PC-9 (cell line): ENCODE data around the gene PEMT. TPM values are rescaled to one million over a fixed set of nuclear protein-coding genes. Genes with fewer than 3 reads are reported as not detected.

Source experiments
- BruUV-seq: library from RNA; stranded (reverse); fragments of 400-500 nt; replicated peaks from 2 replicates; lab custom pipeline; 2021; lab: Mats Ljungman, UMichigan
- CTCF ChIA-PET: fragments of 300-600 bp; sonication (Branson Sonifier 250); formaldehyde crosslinking; loops from one replicate; lab custom pipeline; 2022; ENCODE audit warnings: antibody characterized with exemption; lab: Charles Lee
- POLR2A ChIA-PET: fragments of 300-600 bp; sonication (Branson Sonifier 250); formaldehyde crosslinking; loops from one replicate; lab custom pipeline; 2022; ENCODE audit warnings: antibody characterized with exemption; ENCODE audit not compliant: unreplicated experiment; lab: Charles Lee
- DNase-seq, 2 experiments: peaks; one replicate each; pipeline versions ENCODE4 v3.0.0 to v3.0.0-alpha.2; 2015 to 2022; ENCODE audit warnings: mixed read lengths in 1 of 2
- H2AFZ ChIP-seq: fragments of 200-600 bp; sonication (generic); 2 replicates; pipeline ENCODE4 v1.8.1; 2017; ENCODE audit warnings: antibody characterized with exemption
- H3F3A ChIP-seq: fragments of 200-600 bp; sonication (generic); 2 replicates; pipeline ENCODE4 v1.8.1; 2017; ENCODE audit warnings: antibody characterized with exemption, mild to moderate bottlenecking, low read depth; ENCODE audit not compliant: insufficient read depth
- H3K27ac ChIP-seq: fragments of 200-600 bp; sonication (generic); 2 replicates; pipeline ENCODE4 v1.6.1; 2016; ENCODE audit warnings: mixed run types
- H3K27me3 ChIP-seq: fragments of 200-600 bp; sonication (generic); 2 replicates; pipeline ENCODE4 v1.6.1; 2016; ENCODE audit warnings: low read depth, mixed run types; ENCODE audit not compliant: insufficient read depth
- H3K36me3 ChIP-seq: fragments of 200-600 bp; sonication (generic); 2 replicates; pipeline ENCODE4 v1.6.1; 2016; ENCODE audit warnings: low read depth, mixed run types
- H3K4me1 ChIP-seq: fragments of 200-600 bp; sonication (generic); replicated peaks from 2 replicates; pipeline ENCODE4 v1.6.1; 2016; ENCODE audit warnings: mixed run types; ENCODE audit not compliant: insufficient read depth
- H3K4me2 ChIP-seq: fragments of 200-600 bp; sonication (generic); 2 replicates; pipeline ENCODE4 v1.6.1; 2017; ENCODE audit warnings: mixed run types
- H3K4me3 ChIP-seq: fragments of 200-600 bp; sonication (generic); 2 replicates; pipeline ENCODE4 v1.6.1; 2016; ENCODE audit warnings: mixed run types
- H3K79me2 ChIP-seq: fragments of 200-600 bp; sonication (generic); 2 replicates; pipeline ENCODE4 v1.6.1; 2017; ENCODE audit warnings: low read depth, mixed run types
- H3K9me2 ChIP-seq: fragments of 200-600 bp; sonication (generic); 2 replicates; pipeline ENCODE4 v1.8.1; 2017; ENCODE audit warnings: mild to moderate bottlenecking; ENCODE audit not compliant: insufficient read depth
- H3K9me3 ChIP-seq: fragments of 200-600 bp; sonication (generic); 2 replicates; pipeline ENCODE4 v1.8.1; 2016; ENCODE audit warnings: low read depth; ENCODE audit not compliant: insufficient read depth
- H4K20me1 ChIP-seq: fragments of 200-600 bp; sonication (generic); 2 replicates; pipeline ENCODE4 v1.8.1; 2017; ENCODE audit not compliant: insufficient read depth
- CTCF ChIP-seq: fragments of 200-600 bp; sonication (generic); conservative IDR thresholded peaks from 2 replicates; pipeline ENCODE4 v1.6.1; 2017; ENCODE audit warnings: mixed run types, antibody characterized with exemption, mild to moderate bottlenecking, moderate library complexity
- EZH2 ChIP-seq: fragments of 200-600 bp; sonication (generic); IDR thresholded peaks from 2 replicates; pipeline ENCODE4 v1.8.0; 2017; ENCODE audit warnings: antibody characterized with exemption, low read depth
- intact Hi-C: fragments of 100-400 bp; cut with micrococcal nuclease; formaldehyde crosslinking; loops from one replicate; pipeline ENCODE4 v1.10.0; 2022; ENCODE audit not compliant: unreplicated experiment
- total RNA-seq: library from RNA; stranded (reverse); gene quantifications from 2 replicates; pipeline ENCODE4 v1.2.3, GENCODE V29; 2021

The PEMT gene
- total RNA-seq, 1 experiment from 2014 or later = 61.2 TPM

GRCh38 chr17:17613708-17614114 is 22.2 kb upstream of the PEMT start:
- no peaks in the 10 kb centered on the region for H3K79me2 ChIP-seq
- H3K4me3 ChIP-seq = no peak overlapping the region
- H3K4me2 ChIP-seq = no peak overlapping the region
- no peak overlapping the region for H2AFZ ChIP-seq
- DNase-seq = peak; percentile 45 to 50
- H3K27ac ChIP-seq = no peak overlapping the region
- TF ChIP-seq EZH2 = no peak
- peak; percentile 84 for TF ChIP-seq CTCF
- no peaks in the 10 kb centered on the region for H3K9me3 ChIP-seq
- ChIA-PET POLR2A (interaction anchor here (0.7 kb wide), 2 partner anchors 48 to 202 kb away, joined by 3 to 6 read pairs; no protein-coding TSS in a partner anchor), CTCF (interaction anchor here (0.6 to 2.0 kb wide), 5 partner anchors 22 to 259 kb away, joined by 3 to 11 read pairs (median 4); no protein-coding TSS in a partner anchor)
- H3K36me3 ChIP-seq = no peaks in the 10 kb centered on the region
- H3K4me1 ChIP-seq = no peaks in the 10 kb centered on the region
- no peaks in the 10 kb centered on the region for H3K27me3 ChIP-seq
- intact Hi-C loops = no loop called here
- no peaks in the 10 kb centered on the region for H3K9me2 ChIP-seq
- H3F3A ChIP-seq = 0 out of 2 replicates have a peak, but pooled peaks cover 3% of the 10 kb centered on the region
- H4K20me1 ChIP-seq = no peaks in the 10 kb centered on the region
- no TSS peak for BruUV-seq

- Histone ChIP-seq H3K9me2 (no peaks in the 10 kb centered on the region), H3K4me3 (no peak overlapping the region), H3K9me3 (no peaks in the 10 kb centered on the region), H3K4me1 (no peaks in the 10 kb centered on the region), H3K79me2 (no peaks in the 10 kb centered on the region), H3K4me2 (no peak overlapping the region), H3K27me3 (no peaks in the 10 kb centered on the region), H3F3A (0 out of 2 replicates have a peak, but pooled peaks cover 3% of the 10 kb centered on the region), H4K20me1 (no peaks in the 10 kb centered on the region), H3K27ac (no peak overlapping the region), H3K36me3 (no peaks in the 10 kb centered on the region), H2AFZ (no peak overlapping the region)
- intact Hi-C loops = no loop called here
- BruUV-seq = no TSS peak
- CTCF ChIA-PET = interaction anchor here (0.6 kb wide), 1 partner anchor 111 kb away, joined by 13 read pairs; no protein-coding TSS in a partner anchor
- DNase-seq = no peak
- POLR2A ChIA-PET = no interaction called here
- TF ChIP-seq EZH2 = no peak
- no peak for TF ChIP-seq CTCF
These were observed 20.8 kb upstream of the PEMT start for GRCh38 chr17:17612085-17613022.

GRCh38 chr17:17609121-17609520 is 17.6 kb upstream of the PEMT start:
- intact Hi-C loops = no loop called here
- H3K9me3 ChIP-seq = no peaks in the 10 kb centered on the region
- no peaks in the 10 kb centered on the region for H3K4me1 ChIP-seq
- H3K27me3 ChIP-seq = no peaks in the 10 kb centered on the region
- no peaks in the 10 kb centered on the region for H3K36me3 ChIP-seq
- H3F3A ChIP-seq = 0 out of 2 replicates have a peak, but pooled peaks cover 3% of the 10 kb centered on the region
- no peaks in the 10 kb centered on the region for H4K20me1 ChIP-seq
- BruUV-seq = no TSS peak
- TF ChIP-seq EZH2 (no peak), CTCF (no peak)
- H3K4me3 ChIP-seq = no peak overlapping the region
- H3K9me2 ChIP-seq = no peaks in the 10 kb centered on the region
- no peak overlapping the region for H3K4me2 ChIP-seq
- H2AFZ ChIP-seq = no peak overlapping the region
- H3K27ac ChIP-seq = no peak overlapping the region
- no peaks in the 10 kb centered on the region for H3K79me2 ChIP-seq
- no peak for DNase-seq
- ChIA-PET CTCF (no interaction called here), POLR2A (no interaction called here)
